H9 (cell line): ENCODE measurements around the gene ZNF432. TPM values are rescaled to one million over a fixed set of nuclear protein-coding genes. Genes with fewer than 3 reads are reported as not detected.
"Not testable (repeated sequence)": the region's sequence is repeated elsewhere in the genome, so short reads cannot be mapped to it uniquely, and the experiment has no call there.

ENCODE experiments used
- DNase-seq: peaks from one replicate; pipeline ENCODE4 v3.0.0-alpha.2; 2017
- H2AFZ ChIP-seq: one replicate; pipeline ENCODE4 v1.6.1; 2013; ENCODE audit warnings: mild to moderate bottlenecking, low read length, control low read depth, moderate library complexity
- H2AK5ac ChIP-seq: 2 replicates; pipeline ENCODE4 v1.6.1; 2013; ENCODE audit warnings: low read length, control low read depth, mixed read lengths; ENCODE audit not compliant: insufficient read length
- H2BK120ac ChIP-seq: one replicate; pipeline ENCODE4 v1.6.1; 2013; ENCODE audit warnings: low read depth, mild to moderate bottlenecking, low read length, control low read depth, inconsistent platforms; ENCODE audit not compliant: poor library complexity, severe bottlenecking
- H2BK12ac ChIP-seq: 2 replicates; pipeline ENCODE4 v1.6.1; 2013; ENCODE audit warnings: low read length, control low read depth, mixed read lengths, low read depth; ENCODE audit not compliant: insufficient read length
- H2BK15ac ChIP-seq: 2 replicates; pipeline ENCODE4 v1.6.1; 2013; ENCODE audit warnings: low read depth, low read length, control low read depth
- H2BK20ac ChIP-seq: one replicate; pipeline ENCODE4 v1.6.1; 2013; ENCODE audit warnings: low read depth, mild to moderate bottlenecking, low read length, control low read depth, inconsistent platforms; ENCODE audit not compliant: poor library complexity, severe bottlenecking
- H2BK5ac ChIP-seq: 2 replicates; pipeline ENCODE4 v1.6.1; 2013; ENCODE audit warnings: low read length, control low read depth, mixed read lengths; ENCODE audit not compliant: insufficient read length
- H3K14ac ChIP-seq: 2 replicates; pipeline ENCODE4 v1.6.1; 2013; ENCODE audit warnings: low read length, control low read depth; ENCODE audit not compliant: insufficient read depth
- H3K18ac ChIP-seq: 2 replicates; pipeline ENCODE4 v1.6.1; 2013; ENCODE audit warnings: low read depth, mild to moderate bottlenecking, mixed read lengths, low read length, control low read depth; ENCODE audit not compliant: insufficient read length
- H3K23ac ChIP-seq: 2 replicates; pipeline ENCODE4 v1.6.1; 2013; ENCODE audit warnings: low read length, control low read depth, mixed read lengths, low read depth; ENCODE audit not compliant: insufficient read length
- H3K23me2 ChIP-seq: 2 replicates; pipeline ENCODE4 v1.6.1; 2013; ENCODE audit warnings: low read depth, mild to moderate bottlenecking, mixed read lengths, low read length, control low read depth; ENCODE audit not compliant: insufficient read length, poor library complexity, severe bottlenecking
- H3K27ac ChIP-seq: 2 replicates; pipeline ENCODE4 v1.5.1; 2013; ENCODE audit warnings: low read length, control low read depth, mixed read lengths, low read depth; ENCODE audit not compliant: insufficient read length
- H3K27me3 ChIP-seq: 2 replicates; pipeline ENCODE4 v1.6.1; 2013; ENCODE audit warnings: low read length, control low read depth, inconsistent platforms; ENCODE audit not compliant: insufficient read depth
- H3K4ac ChIP-seq: 2 replicates; pipeline ENCODE4 v1.6.1; 2013; ENCODE audit warnings: low read depth, mild to moderate bottlenecking, control low read depth, inconsistent platforms, low read length, moderate library complexity
- H3K4me1 ChIP-seq: 2 replicates; pipeline ENCODE4 v1.6.1; 2013; ENCODE audit warnings: low read length, control low read depth, inconsistent platforms; ENCODE audit not compliant: insufficient read depth
- H3K4me2 ChIP-seq: 2 replicates; pipeline ENCODE4 v1.6.1; 2013; ENCODE audit warnings: low read length, control low read depth, mixed read lengths; ENCODE audit not compliant: insufficient read length, insufficient read depth
- H3K56ac ChIP-seq: 2 replicates; pipeline ENCODE4 v1.6.1; 2013; ENCODE audit warnings: low read depth, mild to moderate bottlenecking, mixed read lengths, low read length, control low read depth; ENCODE audit not compliant: insufficient read length
- H3K79me1 ChIP-seq: 2 replicates; pipeline ENCODE4 v1.6.1; 2013; ENCODE audit warnings: low read depth, mild to moderate bottlenecking, moderate library complexity, low read length, control low read depth, inconsistent platforms; ENCODE audit not compliant: insufficient read depth, poor library complexity, severe bottlenecking
- H3K79me2 ChIP-seq: 2 replicates; pipeline ENCODE4 v1.6.1; 2013; ENCODE audit warnings: low read length, control low read depth, inconsistent platforms; ENCODE audit not compliant: insufficient read depth
- H3K9ac ChIP-seq: 2 replicates; pipeline ENCODE4 v1.6.1; 2013; ENCODE audit warnings: low read length, control low read depth, mixed read lengths; ENCODE audit not compliant: insufficient read length; ENCODE audit errors: extremely low read depth
- H3K9me3 ChIP-seq: one replicate; pipeline ENCODE4 v1.6.1; 2013; ENCODE audit warnings: low read depth, low read length, inconsistent platforms; ENCODE audit not compliant: control insufficient read depth
- H3T11ph ChIP-seq: one replicate; pipeline ENCODE4 v1.6.1; 2013; ENCODE audit warnings: mild to moderate bottlenecking, low read length, control low read depth, inconsistent platforms
- H4K20me1 ChIP-seq: one replicate; pipeline ENCODE4 v1.6.1; 2013; ENCODE audit not compliant: control insufficient read depth, insufficient read length, insufficient read depth
- H4K5ac ChIP-seq: 2 replicates; pipeline ENCODE4 v1.6.1; 2013; ENCODE audit warnings: low read depth, mild to moderate bottlenecking, mixed read lengths, low read length, control low read depth; ENCODE audit not compliant: insufficient read length
- H4K8ac ChIP-seq: replicated peaks from 2 replicates; pipeline ENCODE4 v1.6.1; 2013; ENCODE audit warnings: low read length, control low read depth, mixed read lengths, low read depth; ENCODE audit not compliant: insufficient read length
- H4K91ac ChIP-seq: 2 replicates; pipeline ENCODE4 v1.6.1; 2013; ENCODE audit warnings: low read depth, mild to moderate bottlenecking, moderate library complexity, mixed read lengths, low read length, control low read depth; ENCODE audit not compliant: insufficient read length
- H3K27ac Mint-ChIP-seq, 3 experiments: 2 replicates in 2 of 3; 3 replicates in 1 of 3; pipeline ENCODE4 v1.8.0; 2020 to 2021; ENCODE audit warnings: mixed read lengths in 3 of 3, mild to moderate bottlenecking in 1 of 3, moderate library complexity in 1 of 3
- H3K27me3 Mint-ChIP-seq: 2 replicates; pipeline ENCODE4 v1.8.0; 2021; ENCODE audit warnings: low read depth, mild to moderate bottlenecking, moderate library complexity, mixed read lengths
- H3K36me3 Mint-ChIP-seq, 3 experiments: 2 replicates in 2 of 3; 3 replicates in 1 of 3; pipeline ENCODE4 v1.8.0; 2020 to 2021; ENCODE audit warnings: low read depth in 3 of 3, mixed read lengths in 3 of 3; ENCODE audit not compliant: insufficient read depth in 1 of 3
- H3K4me1 Mint-ChIP-seq, 2 experiments: 2 replicates each; pipeline ENCODE4 v1.8.0; 2020; ENCODE audit warnings: mixed read lengths in 2 of 2
- H3K4me3 Mint-ChIP-seq, 2 experiments: 2 replicates in 1 of 2; 3 replicates in 1 of 2; pipeline ENCODE4 v1.8.0; 2020 to 2021; ENCODE audit warnings: mild to moderate bottlenecking in 2 of 2, mixed read lengths in 2 of 2, moderate library complexity in 1 of 2
- H3K9me3 Mint-ChIP-seq, 2 experiments: 2 replicates in 1 of 2; 3 replicates in 1 of 2; pipeline ENCODE4 v1.8.0; 2020; ENCODE audit warnings: mild to moderate bottlenecking in 2 of 2, mixed read lengths in 2 of 2, moderate library complexity in 1 of 2
- WGBS: extraction: QIAGEN DNeasy Blood & Tissue Kit; methylation state at CpG from one replicate; pipeline ENCODE4 v1.1.7; 2013; ENCODE audit warnings: missing lambda C conversion rate, low lambda C conversion rate, mixed read lengths; ENCODE audit not compliant: insufficient read length; ENCODE audit errors: extremely low coverage; 5-methylcytosine and 5-hydroxymethylcytosine counted together
- long read RNA-seq: library from polyadenylated mRNA; unstranded; transcript quantifications from one replicate; pipeline ENCODE4 v2.0.0, GENCODE V29; 2020
- total RNA-seq: library from RNA; stranded (reverse); gene quantifications from 2 replicates; pipeline ENCODE4 v1.2.1, GENCODE V29; 2021
- TF ChIP-seq, protein P1 (sequence below): fragments of 200-600 bp; sonication (generic); conservative IDR thresholded peaks from 3 replicates; pipeline ENCODE4 v1.8.0; 2021; ENCODE audit warnings: antibody characterized with exemption, mild to moderate bottlenecking

ZNF432 gene
- total RNA-seq, result 13.2 and 13.6 TPM in 2 replicates
- long read RNA-seq, full-length matches to known transcripts, result 15 of 17 reads
- long read RNA-seq, partial matches to known transcripts, result 1 of 17 reads
- long read RNA-seq, other reads (novel, unspliced or antisense), result 1 of 17 reads

GRCh38 chr19:52048555-52049501, at the start of gene ZNF432:
Gene ZNF432, minus strand, starts transcription at chr19:52048838. Its CDS starts 1,970 bp downstream, at chr19:52046868.
- no CpG with 5 or more reads among the region's 60 CpGs for WGBS
- Histone ChIP-seq H3K23ac (no peak within 1 kb of the TSS), H3K27ac (peak within 1 kb of the TSS; percentile 8), H2BK12ac (no peak within 1 kb of the TSS), H3K4me1 (no peaks in the 10 kb centered on the region), H2BK20ac (no peak within 1 kb of the TSS), H4K91ac (no peak within 1 kb of the TSS), H4K8ac (no peak within 1 kb of the TSS), H3K79me1 (no peaks in the 10 kb centered on the region), H3K23me2 (peaks cover 5% of the 10 kb centered on the region), H3K27me3 (no peaks in the 10 kb centered on the region), H4K20me1 (no peaks in the 10 kb centered on the region), H4K5ac (no peak within 1 kb of the TSS), H2BK5ac (no peak within 1 kb of the TSS), H2BK120ac (no peak within 1 kb of the TSS), H2AK5ac (no peak within 1 kb of the TSS), H3K4me2 (peak within 1 kb of the TSS; percentile 80), H3K18ac (peak within 1 kb of the TSS; percentile 88), H3K56ac (no peak within 1 kb of the TSS), H3T11ph (no peak within 1 kb of the TSS), H3K9me3 (no peaks in the 10 kb centered on the region), H3K79me2 (no peaks in the 10 kb centered on the region), H2BK15ac (no peak within 1 kb of the TSS), H2AFZ (peak within 1 kb of the TSS; percentile 99), H3K14ac (peak within 1 kb of the TSS; percentile 93; the same call in 1 of the 2 replicates), H3K4ac (no peak within 1 kb of the TSS; the same call in 1 of the 2 replicates), H3K9ac (peak within 1 kb of the TSS; percentile 96)
- H3K4me1 Mint-ChIP-seq, result peaks cover 9 to 12% of the 10 kb centered on the region in 2 experiments; a peak in 3 of 4 replicates
- TF ChIP-seq, protein P1, sequence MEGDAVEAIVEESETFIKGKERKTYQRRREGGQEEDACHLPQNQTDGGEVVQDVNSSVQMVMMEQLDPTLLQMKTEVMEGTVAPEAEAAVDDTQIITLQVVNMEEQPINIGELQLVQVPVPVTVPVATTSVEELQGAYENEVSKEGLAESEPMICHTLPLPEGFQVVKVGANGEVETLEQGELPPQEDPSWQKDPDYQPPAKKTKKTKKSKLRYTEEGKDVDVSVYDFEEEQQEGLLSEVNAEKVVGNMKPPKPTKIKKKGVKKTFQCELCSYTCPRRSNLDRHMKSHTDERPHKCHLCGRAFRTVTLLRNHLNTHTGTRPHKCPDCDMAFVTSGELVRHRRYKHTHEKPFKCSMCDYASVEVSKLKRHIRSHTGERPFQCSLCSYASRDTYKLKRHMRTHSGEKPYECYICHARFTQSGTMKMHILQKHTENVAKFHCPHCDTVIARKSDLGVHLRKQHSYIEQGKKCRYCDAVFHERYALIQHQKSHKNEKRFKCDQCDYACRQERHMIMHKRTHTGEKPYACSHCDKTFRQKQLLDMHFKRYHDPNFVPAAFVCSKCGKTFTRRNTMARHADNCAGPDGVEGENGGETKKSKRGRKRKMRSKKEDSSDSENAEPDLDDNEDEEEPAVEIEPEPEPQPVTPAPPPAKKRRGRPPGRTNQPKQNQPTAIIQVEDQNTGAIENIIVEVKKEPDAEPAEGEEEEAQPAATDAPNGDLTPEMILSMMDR, result no peak
- no peaks in the 10 kb centered on the region; the same call in 1 of the 2 replicates for H3K27me3 Mint-ChIP-seq
- peak; percentile 97 for DNase-seq
- peaks cover 23 to 38% of the 10 kb centered on the region in 2 experiments for H3K9me3 Mint-ChIP-seq
- peak within 1 kb of the TSS; percentile 94 for H3K4me3 Mint-ChIP-seq
- peak within 1 kb of the TSS; percentile 99 to 100 (median 100) for H3K27ac Mint-ChIP-seq
- H3K36me3 Mint-ChIP-seq, result peaks cover 20 to 47% (median 38%) of the 10 kb centered on the region in 3 experiments

GRCh38 chr19:52096416-52096815, 47.8 kb upstream of the ZNF432 start:
- H2BK20ac ChIP-seq, H3K79me2 ChIP-seq, H2BK15ac ChIP-seq, H4K8ac ChIP-seq, H3K4me2 ChIP-seq, H3K18ac ChIP-seq, H3K27me3 Mint-ChIP-seq, H3K23ac ChIP-seq, H3T11ph ChIP-seq, H2BK120ac ChIP-seq, H2BK5ac ChIP-seq, H3K27ac Mint-ChIP-seq, H3K9ac ChIP-seq, H3K23me2 ChIP-seq, DNase-seq, H3K27ac ChIP-seq, H4K20me1 ChIP-seq, H3K27me3 ChIP-seq, H3K4me1 ChIP-seq, H3K4ac ChIP-seq, H3K56ac ChIP-seq, H2BK12ac ChIP-seq, H4K5ac ChIP-seq, H3K79me1 ChIP-seq, H2AK5ac ChIP-seq, H4K91ac ChIP-seq, H3K14ac ChIP-seq, H2AFZ ChIP-seq: not testable (repeated sequence)
- Mint-ChIP-seq H3K9me3 (peaks cover 56 to 74% of the 10 kb centered on the region in 2 experiments), H3K4me3 (peak overlapping the region in 1 of 2 experiments; percentile 24; a peak in 1 of 5 replicates), H3K4me1 (peaks cover 13 to 14% of the 10 kb centered on the region in 2 experiments), H3K36me3 (peaks cover 26 to 38% (median 30%) of the 10 kb centered on the region in 3 experiments)
- no CpG with 5 or more reads among the region's 3 CpGs for WGBS
- H3K9me3 ChIP-seq, result peaks cover 26% of the 10 kb centered on the region
